Hepatic stellate cell (primary cell): Measurements from ENCODE around the gene OSBPL2.

ENCODE experiments used
- DNase-seq: peaks from one replicate; pipeline ENCODE4 v3.0.0; 2011; ENCODE audit warnings: low spot score

Gene OSBPL2

GRCh38 chr20:62313021-62313420 lies 74.7 kb downstream of the OSBPL2 start:
- no peak for DNase-seq

- no peak for DNase-seq
Observed at GRCh38 chr20:62313460-62314338, 75.4 kb downstream of the OSBPL2 start.

GRCh38 chr20:62314339-62314638 lies 76.0 kb downstream of the OSBPL2 start:
- no peak for DNase-seq

GRCh38 chr20:62314711-62315302 lies 76.5 kb downstream of the OSBPL2 start:
- no peak for DNase-seq

- DNase-seq = no peak
Observed at GRCh38 chr20:62315773-62316172, 77.5 kb downstream of the OSBPL2 start.

GRCh38 chr20:62316331-62317166 lies 78.2 kb downstream of the OSBPL2 start:
- DNase-seq = no peak

GRCh38 chr20:62317167-62317655 lies 78.9 kb downstream of the OSBPL2 start:
- DNase-seq = no peak

- DNase-seq = peak; percentile 37
Observed at GRCh38 chr20:62318400-62319345, 80.4 kb downstream of the OSBPL2 start.

- no peak for DNase-seq
Observed at GRCh38 chr20:62319346-62319909, 81.1 kb downstream of the OSBPL2 start.

GRCh38 chr20:62320581-62321354 lies 82.4 kb downstream of the OSBPL2 start:
- no peak for DNase-seq

GRCh38 chr20:62321521-62321948 lies 83.2 kb downstream of the OSBPL2 start:
- DNase-seq = peak; percentile 37

GRCh38 chr20:62321975-62322374 lies 83.7 kb downstream of the OSBPL2 start:
- no peak for DNase-seq

- no peak for DNase-seq
Observed at GRCh38 chr20:62322492-62323041, 84.2 kb downstream of the OSBPL2 start.

GRCh38 chr20:62323146-62323979 lies 85.0 kb downstream of the OSBPL2 start:
- no peak for DNase-seq

- DNase-seq = no peak
Observed at GRCh38 chr20:62323980-62324906, 85.9 kb downstream of the OSBPL2 start.

GRCh38 chr20:62325172-62325905 lies 87.0 kb downstream of the OSBPL2 start:
- no peak for DNase-seq

GRCh38 chr20:62326559-62326958 lies 88.2 kb downstream of the OSBPL2 start:
- DNase-seq = no peak
